HUES6 (cell line): Measurements from ENCODE around the gene SIL1.

Experiments used
- H3K27ac ChIP-seq: 2 replicates; pipeline ENCODE4 v1.7.0; 2013; ENCODE audit warnings: low read depth, mild to moderate bottlenecking, low read length, inconsistent platforms
- H3K27me3 ChIP-seq: 2 replicates; pipeline ENCODE4 v1.6.1; 2013; ENCODE audit warnings: low read length; ENCODE audit not compliant: control insufficient read depth, insufficient read depth
- H3K36me3 ChIP-seq: 2 replicates; pipeline ENCODE4 v1.6.1; 2013; ENCODE audit warnings: low read length; ENCODE audit not compliant: control insufficient read depth, insufficient read depth
- H3K4me1 ChIP-seq: 2 replicates; pipeline ENCODE4 v1.6.1; 2013; ENCODE audit warnings: low read length; ENCODE audit not compliant: control insufficient read depth, insufficient read depth
- H3K4me3 ChIP-seq: 2 replicates; pipeline ENCODE4 v1.5.1; 2013; ENCODE audit warnings: low read depth, low read length
- H3K9ac ChIP-seq: one replicate; pipeline ENCODE4 v1.6.1; 2013; ENCODE audit warnings: mild to moderate bottlenecking, low read length
- H3K9me3 ChIP-seq: 2 replicates; pipeline ENCODE4 v1.6.1; 2013; ENCODE audit warnings: low read depth, low read length; ENCODE audit not compliant: control insufficient read depth, insufficient read depth

Gene SIL1

GRCh38 chr5:138936225-138936967 lies 261.8 kb downstream of the SIL1 start:
- Histone ChIP-seq H3K4me1 (peaks cover 25% of the 10 kb centered on the region), H3K27me3 (no peaks in the 10 kb centered on the region), H3K4me3 (no peak overlapping the region), H3K9me3 (no peaks in the 10 kb centered on the region), H3K36me3 (peaks cover 51% of the 10 kb centered on the region), H3K9ac (no peak overlapping the region), H3K27ac (no peak overlapping the region)

GRCh38 chr5:138935466-138935865 lies 262.7 kb downstream of the SIL1 start:
- Histone ChIP-seq H3K27ac (no peak overlapping the region), H3K9ac (no peak overlapping the region), H3K36me3 (peaks cover 60% of the 10 kb centered on the region), H3K4me1 (peaks cover 25% of the 10 kb centered on the region), H3K9me3 (no peaks in the 10 kb centered on the region), H3K4me3 (no peak overlapping the region), H3K27me3 (no peaks in the 10 kb centered on the region)

- H3K4me3 ChIP-seq: no peak overlapping the region
- H3K36me3 ChIP-seq: peaks cover 65% of the 10 kb centered on the region
- no peak overlapping the region for H3K27ac ChIP-seq
- no peak overlapping the region for H3K9ac ChIP-seq
- no peaks in the 10 kb centered on the region for H3K9me3 ChIP-seq
- H3K4me1 ChIP-seq: peaks cover 25% of the 10 kb centered on the region
- no peaks in the 10 kb centered on the region for H3K27me3 ChIP-seq
Measured at GRCh38 chr5:138934971-138935370, 263.2 kb downstream of the SIL1 start.

GRCh38 chr5:138933522-138934290 lies 264.5 kb downstream of the SIL1 start:
- Histone ChIP-seq H3K4me3 (no peak overlapping the region), H3K27me3 (no peaks in the 10 kb centered on the region), H3K9ac (no peak overlapping the region), H3K9me3 (no peaks in the 10 kb centered on the region), H3K36me3 (peaks cover 78% of the 10 kb centered on the region), H3K4me1 (peaks cover 20% of the 10 kb centered on the region), H3K27ac (no peak overlapping the region)

GRCh38 chr5:138932171-138932810 lies 265.9 kb downstream of the SIL1 start:
- Histone ChIP-seq H3K4me3 (no peak overlapping the region), H3K27me3 (no peaks in the 10 kb centered on the region), H3K9me3 (no peaks in the 10 kb centered on the region), H3K36me3 (peaks cover 90% of the 10 kb centered on the region), H3K4me1 (peaks cover 13% of the 10 kb centered on the region; the same call in 1 of the 2 replicates), H3K9ac (no peak overlapping the region), H3K27ac (no peak overlapping the region)

- Histone ChIP-seq H3K9me3 (no peaks in the 10 kb centered on the region), H3K27ac (no peak overlapping the region), H3K4me1 (0 out of 2 replicates have a peak, but pooled peaks cover 3% of the 10 kb centered on the region), H3K9ac (no peak overlapping the region), H3K27me3 (no peaks in the 10 kb centered on the region), H3K4me3 (no peak overlapping the region), H3K36me3 (peaks cover 98% of the 10 kb centered on the region)
Measured at GRCh38 chr5:138930371-138931097, 267.6 kb downstream of the SIL1 start.

- Histone ChIP-seq H3K9me3 (no peaks in the 10 kb centered on the region), H3K36me3 (peaks cover 98% of the 10 kb centered on the region), H3K9ac (no peak overlapping the region), H3K4me1 (no peaks in the 10 kb centered on the region), H3K27me3 (no peaks in the 10 kb centered on the region), H3K27ac (no peak overlapping the region), H3K4me3 (no peak overlapping the region)
Measured at GRCh38 chr5:138929571-138929955, 268.6 kb downstream of the SIL1 start.

GRCh38 chr5:138927979-138928378 lies 270.2 kb downstream of the SIL1 start:
- no peak overlapping the region for H3K9ac ChIP-seq
- peaks cover 93% of the 10 kb centered on the region for H3K36me3 ChIP-seq
- H3K9me3 ChIP-seq: no peaks in the 10 kb centered on the region
- H3K4me1 ChIP-seq: no peaks in the 10 kb centered on the region
- no peaks in the 10 kb centered on the region for H3K27me3 ChIP-seq
- no peak overlapping the region for H3K27ac ChIP-seq
- no peak overlapping the region for H3K4me3 ChIP-seq

- no peaks in the 10 kb centered on the region for H3K4me1 ChIP-seq
- peaks cover 89% of the 10 kb centered on the region for H3K36me3 ChIP-seq
Measured at GRCh38 chr5:138927544-138927943, 270.6 kb downstream of the SIL1 start.

GRCh38 chr5:138926688-138927448 lies 271.3 kb downstream of the SIL1 start:
- Histone ChIP-seq H3K9ac (no peak overlapping the region), H3K4me1 (no peaks in the 10 kb centered on the region), H3K4me3 (no peak overlapping the region), H3K9me3 (no peaks in the 10 kb centered on the region), H3K27ac (no peak overlapping the region), H3K27me3 (no peaks in the 10 kb centered on the region), H3K36me3 (peaks cover 82% of the 10 kb centered on the region)

More at GRCh38 chr5:138927544-138927943, 270.6 kb downstream of the SIL1 start:
- Histone ChIP-seq H3K27ac (no peak overlapping the region), H3K27me3 (no peaks in the 10 kb centered on the region), H3K4me3 (no peak overlapping the region), H3K9me3 (no peaks in the 10 kb centered on the region), H3K9ac (no peak overlapping the region)
